Measurements from ENCODE around the gene PHLDB1. TPM values are rescaled to one million over a fixed set of nuclear protein-coding genes. Genes with fewer than 3 reads are reported as not detected.

Gene PHLDB1
- total RNA-seq, 1 donor from 2014 or later, result 63.1 TPM

DNA sequence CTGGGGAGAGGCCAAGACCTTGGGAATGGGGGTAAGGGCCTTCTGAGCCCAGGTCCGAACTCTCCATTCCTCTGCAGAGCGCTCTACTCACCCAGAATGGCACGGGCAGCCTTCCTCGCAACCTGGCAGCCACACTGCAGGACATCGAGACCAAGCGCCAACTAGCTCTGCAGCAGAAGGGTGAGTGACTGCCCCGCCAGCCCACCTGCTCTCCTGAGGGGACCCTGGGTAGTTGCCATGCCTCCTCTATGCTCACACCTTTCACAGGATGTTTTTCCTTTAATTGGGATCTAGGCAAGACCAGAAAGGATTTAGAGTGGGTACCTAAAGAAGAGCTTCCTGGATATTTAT, 36.6 kb downstream of the PHLDB1 start:
- Mint-ChIP-seq H3K9me3 (no peaks in the 10 kb centered on the region), H3K36me3 (peaks cover 10% of the 10 kb centered on the region)

DNA sequence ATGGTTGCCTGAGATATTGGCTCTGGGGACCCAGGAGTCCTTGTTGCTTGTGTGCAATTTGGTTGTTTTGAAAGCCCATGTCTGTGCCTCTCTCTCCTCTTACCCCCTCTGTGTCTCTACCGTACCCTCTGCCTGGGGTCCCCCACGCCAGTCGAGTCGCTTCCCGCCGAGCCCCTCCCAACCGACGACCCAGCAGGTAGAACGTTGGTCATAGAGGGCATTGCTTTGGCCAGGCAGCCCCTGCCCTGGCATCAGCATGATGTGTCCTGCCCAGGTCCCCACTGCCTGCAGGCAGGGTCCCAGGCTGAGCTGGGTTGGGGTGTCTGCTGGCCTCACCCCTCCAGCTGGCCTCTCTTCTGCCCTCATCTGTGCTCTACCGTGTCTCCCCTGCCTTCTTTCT, 37.1 kb downstream of the PHLDB1 start:
- H3K4me1 Mint-ChIP-seq (ENCODE audit: unreplicated experiment), result no peaks in the 10 kb centered on the region
- H3K27ac Mint-ChIP-seq, result no peak overlapping the region
- TF ChIP-seq, protein P1, sequence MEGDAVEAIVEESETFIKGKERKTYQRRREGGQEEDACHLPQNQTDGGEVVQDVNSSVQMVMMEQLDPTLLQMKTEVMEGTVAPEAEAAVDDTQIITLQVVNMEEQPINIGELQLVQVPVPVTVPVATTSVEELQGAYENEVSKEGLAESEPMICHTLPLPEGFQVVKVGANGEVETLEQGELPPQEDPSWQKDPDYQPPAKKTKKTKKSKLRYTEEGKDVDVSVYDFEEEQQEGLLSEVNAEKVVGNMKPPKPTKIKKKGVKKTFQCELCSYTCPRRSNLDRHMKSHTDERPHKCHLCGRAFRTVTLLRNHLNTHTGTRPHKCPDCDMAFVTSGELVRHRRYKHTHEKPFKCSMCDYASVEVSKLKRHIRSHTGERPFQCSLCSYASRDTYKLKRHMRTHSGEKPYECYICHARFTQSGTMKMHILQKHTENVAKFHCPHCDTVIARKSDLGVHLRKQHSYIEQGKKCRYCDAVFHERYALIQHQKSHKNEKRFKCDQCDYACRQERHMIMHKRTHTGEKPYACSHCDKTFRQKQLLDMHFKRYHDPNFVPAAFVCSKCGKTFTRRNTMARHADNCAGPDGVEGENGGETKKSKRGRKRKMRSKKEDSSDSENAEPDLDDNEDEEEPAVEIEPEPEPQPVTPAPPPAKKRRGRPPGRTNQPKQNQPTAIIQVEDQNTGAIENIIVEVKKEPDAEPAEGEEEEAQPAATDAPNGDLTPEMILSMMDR (conservative IDR thresholded peaks at IDR 0.05), result no peak
- H3K36me3 Mint-ChIP-seq, result peaks cover 10% of the 10 kb centered on the region
- no peaks in the 10 kb centered on the region for H3K9me3 Mint-ChIP-seq
- H3K4me3 Mint-ChIP-seq, result no peak overlapping the region
- DNase-seq (ENCODE audit: extremely low spot score, unreplicated experiment), result no peak
- no peaks in the 10 kb centered on the region for H3K27me3 Mint-ChIP-seq

More for the DNA sequence above, 36.6 kb downstream of the PHLDB1 start:
- TF ChIP-seq, protein P1 (conservative IDR thresholded peaks at IDR 0.05), result no peak
- no peak overlapping the region for H3K27ac Mint-ChIP-seq
- H3K4me1 Mint-ChIP-seq (ENCODE audit: unreplicated experiment), result no peaks in the 10 kb centered on the region
- no peak for DNase-seq (ENCODE audit: extremely low spot score, unreplicated experiment)
- no peaks in the 10 kb centered on the region for H3K27me3 Mint-ChIP-seq
- H3K4me3 Mint-ChIP-seq, result no peak overlapping the region

DNA sequence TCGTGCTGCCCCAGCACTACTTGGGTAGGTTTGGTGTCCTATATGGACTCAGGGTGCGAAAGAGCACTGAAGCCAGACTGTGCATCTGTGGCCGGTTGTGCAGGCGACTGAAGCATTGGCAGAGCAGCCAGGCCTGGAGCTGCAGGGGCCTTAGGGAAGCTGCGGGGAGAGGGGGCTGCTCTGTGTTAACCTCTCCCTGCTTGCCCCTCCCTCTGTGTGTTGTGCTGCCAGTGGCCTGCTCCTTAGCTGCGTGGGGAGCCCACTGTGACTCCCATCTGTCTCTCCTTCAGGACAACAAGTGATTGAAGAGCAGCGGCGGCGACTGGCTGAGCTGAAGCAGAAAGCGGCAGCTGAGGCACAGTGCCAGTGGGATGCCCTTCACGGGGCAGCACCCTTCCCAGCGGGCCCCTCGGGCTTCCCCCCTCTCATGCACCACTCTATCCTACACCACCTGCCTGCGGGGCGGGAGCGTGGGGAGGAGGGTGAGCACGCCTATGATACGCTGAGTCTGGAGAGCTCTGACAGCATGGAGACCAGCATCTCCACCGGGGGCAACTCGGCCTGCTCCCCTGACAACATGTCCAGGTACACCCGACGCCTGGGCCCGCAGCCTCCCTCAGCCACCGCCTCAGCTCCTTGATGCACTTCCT, 37.8 kb downstream of the PHLDB1 start:
- Mint-ChIP-seq H3K27ac (no peak overlapping the region), H3K9me3 (no peaks in the 10 kb centered on the region), H3K4me1 (ENCODE audit: unreplicated experiment) (no peaks in the 10 kb centered on the region), H3K36me3 (peaks cover 14% of the 10 kb centered on the region), H3K4me3 (no peak overlapping the region), H3K27me3 (no peaks in the 10 kb centered on the region)
- TF ChIP-seq, protein P1 (conservative IDR thresholded peaks at IDR 0.05), result no peak
- DNase-seq (ENCODE audit: extremely low spot score, unreplicated experiment), result no peak

DNA sequence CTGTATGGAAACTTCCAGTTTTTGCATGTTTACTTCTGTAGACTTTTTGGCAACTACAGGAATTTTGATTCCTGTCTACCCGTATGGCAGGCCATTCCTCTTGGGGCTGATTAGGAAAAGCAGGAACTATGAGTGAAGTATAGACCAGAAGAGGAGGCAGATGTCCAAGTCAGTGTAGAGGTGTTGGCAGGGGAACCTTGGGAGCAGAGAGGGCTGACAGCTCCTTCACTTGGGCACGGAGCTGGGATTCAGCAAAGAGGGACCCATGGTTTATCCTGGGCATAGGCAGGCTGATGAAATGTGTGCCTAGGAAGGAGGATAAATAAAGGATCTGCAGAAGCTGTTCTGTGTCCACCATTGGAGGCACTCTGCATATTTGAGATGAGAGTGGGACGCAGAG, 39.0 kb downstream of the PHLDB1 start:
- TF ChIP-seq, protein P1 (conservative IDR thresholded peaks at IDR 0.05), result no peak
- no peaks in the 10 kb centered on the region for H3K9me3 Mint-ChIP-seq
- no peak overlapping the region for H3K27ac Mint-ChIP-seq
- H3K4me3 Mint-ChIP-seq, result no peak overlapping the region
- H3K27me3 Mint-ChIP-seq, result no peaks in the 10 kb centered on the region
- no peaks in the 10 kb centered on the region for H3K4me1 Mint-ChIP-seq (ENCODE audit: unreplicated experiment)
- DNase-seq (ENCODE audit: extremely low spot score, unreplicated experiment), result no peak
- H3K36me3 Mint-ChIP-seq, result peaks cover 22% of the 10 kb centered on the region

DNA sequence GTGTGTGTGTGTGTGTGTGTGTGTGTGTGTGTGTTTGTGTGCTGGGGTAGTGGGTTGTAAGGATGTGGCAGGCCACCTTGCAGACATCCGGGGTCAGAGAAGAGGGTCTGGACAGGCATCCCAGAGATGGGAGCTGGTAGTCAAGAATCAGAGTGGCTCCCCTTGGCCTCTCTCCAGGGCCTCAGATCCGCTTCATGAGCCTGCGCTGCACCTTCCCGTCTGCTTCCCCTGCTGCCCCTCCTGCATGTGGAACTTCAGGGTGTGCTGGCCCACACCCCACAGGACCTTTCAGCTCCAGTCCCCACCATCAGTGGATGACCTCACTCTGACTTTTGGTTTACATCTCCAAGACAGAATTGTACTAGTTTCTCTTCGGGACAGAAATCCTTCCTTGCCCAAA, 40.9 kb downstream of the PHLDB1 start:
- Mint-ChIP-seq H3K27ac (no peak overlapping the region), H3K9me3 (no peaks in the 10 kb centered on the region), H3K27me3 (no peaks in the 10 kb centered on the region), H3K4me3 (no peak overlapping the region), H3K4me1 (ENCODE audit: unreplicated experiment) (no peaks in the 10 kb centered on the region), H3K36me3 (peaks cover 22% of the 10 kb centered on the region)
- TF ChIP-seq, protein P1 (conservative IDR thresholded peaks at IDR 0.05), result no peak
- no peak for DNase-seq (ENCODE audit: extremely low spot score, unreplicated experiment)

DNA sequence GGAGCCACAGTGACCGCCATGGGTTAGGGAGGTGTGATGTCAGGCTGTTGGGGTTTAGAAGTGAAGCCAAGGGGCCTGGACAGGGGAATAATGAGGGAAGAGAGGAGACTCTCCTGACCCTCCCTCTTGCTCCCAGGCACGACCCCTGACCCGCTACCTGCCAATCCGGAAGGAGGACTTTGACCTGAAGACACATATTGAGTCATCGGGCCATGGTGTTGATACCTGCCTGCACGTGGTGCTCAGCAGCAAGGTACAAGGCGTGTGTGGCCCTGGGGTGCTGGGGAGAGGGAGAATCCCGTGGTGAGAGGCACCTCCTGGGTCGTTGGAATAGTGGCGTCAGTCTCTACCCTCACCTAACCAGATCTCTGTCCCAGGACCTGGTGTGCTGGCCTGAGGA, 42.5 kb downstream of the PHLDB1 start:
- Mint-ChIP-seq H3K9me3 (no peaks in the 10 kb centered on the region), H3K27ac (no peak overlapping the region), H3K36me3 (peaks cover 22% of the 10 kb centered on the region), H3K4me3 (no peak overlapping the region), H3K4me1 (ENCODE audit: unreplicated experiment) (no peaks in the 10 kb centered on the region), H3K27me3 (no peaks in the 10 kb centered on the region)
- TF ChIP-seq, protein P1 (conservative IDR thresholded peaks at IDR 0.05), result no peak
- no peak for DNase-seq (ENCODE audit: extremely low spot score, unreplicated experiment)

Data from type B pancreatic cell (in vitro differentiated cells).